ENCODE measurements around the gene CLMP.

Gene CLMP

GRCh38 chr11:123045101-123045500, 149.9 kb downstream of the CLMP start:
- no peak overlapping the region for H3K27ac ChIP-seq (ENCODE audit: low read depth, low read length)
- H3K36me3 ChIP-seq (ENCODE audit: insufficient read depth, low read length) = no peaks in the 10 kb centered on the region
- H3K4me3 ChIP-seq (ENCODE audit: low read depth in 1 of 2, low read length in 2 of 2) = no peak overlapping the region
- H3K9ac ChIP-seq (ENCODE audit: low read length) = no peak overlapping the region
- H3K4me1 ChIP-seq (ENCODE audit: insufficient read depth, low read length) = no peaks in the 10 kb centered on the region
- no peaks in the 10 kb centered on the region for H3K27me3 ChIP-seq (ENCODE audit: control insufficient read depth in 1 of 2, insufficient read depth in 2 of 2, low read length in 2 of 2)
- no peaks in the 10 kb centered on the region for H3K9me3 ChIP-seq (ENCODE audit: low read length)

- H3K4me1 ChIP-seq (ENCODE audit: insufficient read depth, low read length) = no peaks in the 10 kb centered on the region
- H3K27ac ChIP-seq (ENCODE audit: low read depth, low read length) = no peak overlapping the region
- H3K36me3 ChIP-seq (ENCODE audit: insufficient read depth, low read length) = no peaks in the 10 kb centered on the region
- no peak overlapping the region for H3K4me3 ChIP-seq (ENCODE audit: low read depth in 1 of 2, low read length in 2 of 2)
- no peak overlapping the region for H3K9ac ChIP-seq (ENCODE audit: low read length)
- H3K27me3 ChIP-seq (ENCODE audit: control insufficient read depth in 1 of 2, insufficient read depth in 2 of 2, low read length in 2 of 2) = no peaks in the 10 kb centered on the region
- H3K9me3 ChIP-seq (ENCODE audit: low read length) = no peaks in the 10 kb centered on the region
Observed at GRCh38 chr11:123041185-123041584, 153.9 kb downstream of the CLMP start.

- H3K4me3 ChIP-seq (ENCODE audit: low read depth in 1 of 2, low read length in 2 of 2) = no peak overlapping the region
- H3K27ac ChIP-seq (ENCODE audit: low read depth, low read length) = no peak overlapping the region
- no peaks in the 10 kb centered on the region for H3K36me3 ChIP-seq (ENCODE audit: insufficient read depth, low read length)
- no peaks in the 10 kb centered on the region for H3K9me3 ChIP-seq (ENCODE audit: low read length)
- no peaks in the 10 kb centered on the region for H3K4me1 ChIP-seq (ENCODE audit: insufficient read depth, low read length)
- H3K9ac ChIP-seq (ENCODE audit: low read length) = no peak overlapping the region
- no peaks in the 10 kb centered on the region for H3K27me3 ChIP-seq (ENCODE audit: control insufficient read depth in 1 of 2, insufficient read depth in 2 of 2, low read length in 2 of 2)
Observed at GRCh38 chr11:123040111-123040432, 155.0 kb downstream of the CLMP start.

GRCh38 chr11:123035831-123036230, 159.2 kb downstream of the CLMP start:
- H3K36me3 ChIP-seq (ENCODE audit: insufficient read depth, low read length) = no peaks in the 10 kb centered on the region
- H3K9me3 ChIP-seq (ENCODE audit: low read length) = no peaks in the 10 kb centered on the region
- H3K4me3 ChIP-seq (ENCODE audit: low read depth in 1 of 2, low read length in 2 of 2) = no peak overlapping the region
- H3K4me1 ChIP-seq (ENCODE audit: insufficient read depth, low read length) = no peaks in the 10 kb centered on the region
- H3K27ac ChIP-seq (ENCODE audit: low read depth, low read length) = no peak overlapping the region
- H3K9ac ChIP-seq (ENCODE audit: low read length) = no peak overlapping the region
- H3K27me3 ChIP-seq (ENCODE audit: control insufficient read depth in 1 of 2, insufficient read depth in 2 of 2, low read length in 2 of 2) = no peaks in the 10 kb centered on the region

GRCh38 chr11:123034597-123034996, 160.5 kb downstream of the CLMP start:
- H3K4me1 ChIP-seq (ENCODE audit: insufficient read depth, low read length) = no peaks in the 10 kb centered on the region
- no peak overlapping the region for H3K4me3 ChIP-seq (ENCODE audit: low read depth in 1 of 2, low read length in 2 of 2)
- no peaks in the 10 kb centered on the region for H3K36me3 ChIP-seq (ENCODE audit: insufficient read depth, low read length)
- no peaks in the 10 kb centered on the region for H3K9me3 ChIP-seq (ENCODE audit: low read length)
- H3K27me3 ChIP-seq (ENCODE audit: control insufficient read depth in 1 of 2, insufficient read depth in 2 of 2, low read length in 2 of 2) = no peaks in the 10 kb centered on the region
- H3K9ac ChIP-seq (ENCODE audit: low read length) = no peak overlapping the region
- H3K27ac ChIP-seq (ENCODE audit: low read depth, low read length) = no peak overlapping the region

- Histone ChIP-seq H3K4me1 (ENCODE audit: insufficient read depth, low read length) (no peaks in the 10 kb centered on the region), H3K4me3 (ENCODE audit: low read depth in 1 of 2, low read length in 2 of 2) (no peak overlapping the region), H3K27me3 (ENCODE audit: control insufficient read depth in 1 of 2, insufficient read depth in 2 of 2, low read length in 2 of 2) (no peaks in the 10 kb centered on the region), H3K9me3 (ENCODE audit: low read length) (no peaks in the 10 kb centered on the region), H3K9ac (ENCODE audit: low read length) (no peak overlapping the region), H3K27ac (ENCODE audit: low read depth, low read length) (no peak overlapping the region), H3K36me3 (ENCODE audit: insufficient read depth, low read length) (no peaks in the 10 kb centered on the region)
Observed at GRCh38 chr11:123033895-123034294, 161.2 kb downstream of the CLMP start.

GRCh38 chr11:123030517-123030916, 164.5 kb downstream of the CLMP start:
- Histone ChIP-seq H3K4me1 (ENCODE audit: insufficient read depth, low read length) (no peaks in the 10 kb centered on the region), H3K4me3 (ENCODE audit: low read depth in 1 of 2, low read length in 2 of 2) (no peak overlapping the region), H3K9ac (ENCODE audit: low read length) (no peak overlapping the region), H3K9me3 (ENCODE audit: low read length) (no peaks in the 10 kb centered on the region), H3K36me3 (ENCODE audit: insufficient read depth, low read length) (no peaks in the 10 kb centered on the region), H3K27ac (ENCODE audit: low read depth, low read length) (no peak overlapping the region), H3K27me3 (ENCODE audit: control insufficient read depth in 1 of 2, insufficient read depth in 2 of 2, low read length in 2 of 2) (no peaks in the 10 kb centered on the region)

- Histone ChIP-seq H3K9ac (ENCODE audit: low read length) (no peak overlapping the region), H3K4me3 (ENCODE audit: low read depth in 1 of 2, low read length in 2 of 2) (no peak overlapping the region), H3K27ac (ENCODE audit: low read depth, low read length) (no peak overlapping the region), H3K4me1 (ENCODE audit: insufficient read depth, low read length) (peaks cover 7% of the 10 kb centered on the region), H3K27me3 (ENCODE audit: control insufficient read depth in 1 of 2, insufficient read depth in 2 of 2, low read length in 2 of 2) (no peaks in the 10 kb centered on the region), H3K9me3 (ENCODE audit: low read length) (no peaks in the 10 kb centered on the region), H3K36me3 (ENCODE audit: insufficient read depth, low read length) (no peaks in the 10 kb centered on the region)
Observed at GRCh38 chr11:123020968-123021367, 174.1 kb downstream of the CLMP start.
